ENCODE measurements around the gene NFIX. TPM values are rescaled to one million over a fixed set of nuclear protein-coding genes. Genes with fewer than 3 reads are reported as not detected.

NFIX gene
- total RNA-seq, 2 experiments from 2014 or later: 6.2 to 6.4 TPM

DNA sequence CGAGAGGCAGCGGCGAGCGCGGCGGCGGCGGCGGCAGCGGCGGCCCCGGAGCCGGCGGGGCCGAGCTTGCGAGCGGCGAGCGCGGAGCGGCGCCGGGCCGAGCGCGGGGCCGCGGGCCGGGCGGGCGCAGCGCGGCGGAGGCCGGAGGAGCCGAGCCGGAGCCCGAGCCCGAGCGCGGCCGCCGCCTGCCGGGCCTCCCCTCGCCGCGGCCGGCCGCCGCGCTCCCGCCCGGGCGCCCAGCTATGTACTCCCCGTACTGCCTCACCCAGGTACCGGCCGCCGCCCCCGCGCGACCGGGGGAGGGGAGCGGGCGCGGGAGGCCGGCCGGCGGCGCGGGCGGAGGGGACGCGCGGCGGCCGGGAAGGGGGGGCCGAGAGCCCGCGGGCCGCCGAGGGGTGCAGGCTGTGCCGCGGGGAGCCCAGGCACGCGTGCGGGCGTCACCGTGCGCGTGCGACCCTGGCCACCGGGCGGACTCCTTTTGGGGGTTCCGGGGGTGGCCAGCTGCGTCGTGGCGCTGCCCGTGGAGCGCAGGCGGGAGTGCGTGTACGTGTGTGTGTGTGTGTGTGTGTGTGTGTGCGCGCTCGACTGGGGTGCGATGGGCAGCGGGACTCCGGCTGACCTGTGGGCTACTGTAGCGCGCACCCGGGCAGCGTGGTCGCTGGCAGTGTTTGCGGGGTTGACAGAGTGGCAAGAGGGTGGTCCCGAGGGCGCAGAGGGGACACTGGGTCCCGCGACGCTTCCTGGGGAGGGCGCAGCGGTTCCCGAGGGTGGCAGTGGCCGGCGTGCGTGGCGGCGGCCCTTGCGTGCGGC lies 526 bp downstream of the NFIX start:
- CTCF ChIA-PET: no interaction called here
- no peak overlapping the region for H3K27ac Mint-ChIP-seq
- no peaks in the 10 kb centered on the region for H3K27me3 Mint-ChIP-seq (ENCODE audit: low read depth)
- H3K4me1 Mint-ChIP-seq (ENCODE audit: low read depth): peaks cover 9% of the 10 kb centered on the region
- H3K4me3 Mint-ChIP-seq: peak overlapping the region; percentile 86
- H3K9me3 Mint-ChIP-seq: no peaks in the 10 kb centered on the region
- no peak for DNase-seq
- peaks cover 3% of the 10 kb centered on the region for H3K36me3 Mint-ChIP-seq (ENCODE audit: low read depth)
- intact Hi-C loops (cut with micrococcal nuclease): loop anchor here (2.0 kb wide), 1 partner anchor 17 kb away; no protein-coding TSS in a partner anchor

DNA sequence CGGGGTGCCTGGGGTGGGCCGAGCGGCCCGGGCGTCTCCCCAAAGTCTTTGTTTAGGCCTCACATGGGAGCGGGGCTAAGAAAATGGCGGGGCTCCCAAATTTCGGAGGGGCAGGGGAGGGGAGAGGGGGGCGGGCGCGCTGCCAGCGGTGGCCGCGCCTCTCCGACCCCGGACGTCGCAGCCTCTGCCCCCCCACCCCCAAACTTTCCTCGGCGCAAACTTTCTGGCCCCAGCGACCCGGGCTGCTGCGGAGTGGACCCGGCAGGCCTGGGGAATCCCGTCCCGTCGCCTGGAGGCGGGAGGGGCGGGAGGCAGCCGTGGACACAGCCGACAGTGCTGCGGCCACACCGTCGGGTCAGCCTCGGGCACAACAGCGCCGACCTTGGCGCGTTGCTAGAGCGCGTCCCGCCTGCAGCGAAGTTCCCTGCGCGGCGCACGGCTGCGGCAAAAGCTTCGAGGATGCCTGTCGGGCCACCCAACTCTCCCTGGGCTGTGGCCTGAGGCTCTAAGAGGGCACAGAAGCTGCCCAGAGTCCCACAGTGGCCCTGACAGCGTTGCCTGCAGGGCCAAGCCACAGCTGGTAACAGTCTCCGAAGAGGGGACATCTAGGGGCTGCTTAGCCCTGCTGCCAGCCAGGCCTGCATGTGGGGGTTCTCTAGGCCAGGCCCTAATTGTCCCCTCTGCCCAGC lies 1.3 kb downstream of the NFIX start:
- intact Hi-C loops (cut with micrococcal nuclease): no loop called here
- Mint-ChIP-seq H3K27ac (peak overlapping the region; percentile 36), H3K9me3 (no peaks in the 10 kb centered on the region), H3K4me3 (peak overlapping the region; percentile 53), H3K36me3 (ENCODE audit: low read depth) (peaks cover 3% of the 10 kb centered on the region), H3K4me1 (ENCODE audit: low read depth) (peaks cover 9% of the 10 kb centered on the region), H3K27me3 (ENCODE audit: low read depth) (no peaks in the 10 kb centered on the region)
- DNase-seq: no peak
- CTCF ChIA-PET: no interaction called here

DNA sequence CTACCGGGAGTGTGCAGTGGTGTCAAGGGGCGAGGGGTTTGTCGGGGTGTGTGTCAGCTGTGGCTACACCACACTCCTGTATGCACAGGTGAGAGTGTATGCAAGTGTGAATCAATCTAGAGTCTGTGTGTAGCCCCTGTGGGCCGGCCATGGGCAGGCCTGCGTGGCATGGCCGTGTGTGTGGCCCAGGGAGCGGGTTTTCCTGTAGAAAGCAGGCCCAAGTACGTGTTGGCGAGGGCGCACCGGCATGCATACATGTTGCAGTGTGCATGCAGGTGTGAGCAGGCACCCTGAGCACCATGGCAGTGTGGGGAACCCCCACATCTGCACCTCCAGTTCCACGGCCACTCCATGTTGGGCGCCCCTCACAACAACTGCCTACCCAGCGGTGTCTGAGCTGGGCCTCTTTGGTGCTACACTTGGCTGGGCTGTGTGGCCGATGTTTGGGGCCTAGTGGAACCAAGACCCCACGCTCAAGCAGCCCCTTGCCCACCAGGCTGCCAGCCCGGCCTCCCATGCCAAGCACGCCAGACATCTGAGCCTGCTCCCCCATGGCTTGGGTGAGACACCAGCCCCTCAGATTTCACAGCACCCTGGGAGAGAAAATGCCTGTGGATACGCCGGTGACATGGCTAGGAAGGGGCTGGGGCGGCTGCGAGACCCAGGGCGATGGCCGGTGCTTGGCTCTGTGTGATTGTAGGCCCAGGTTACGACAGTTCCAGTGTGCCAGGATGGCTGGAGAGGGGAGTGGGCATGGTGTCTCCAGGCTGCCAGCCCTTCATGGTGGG lies 2.1 kb downstream of the NFIX start:
- DNase-seq: no peak
- CTCF ChIA-PET: interaction anchor here (0.6 kb wide), 1 partner anchor 16 kb away, joined by 6 read pairs; no protein-coding TSS in a partner anchor
- Mint-ChIP-seq H3K4me3 (peak overlapping the region; percentile 53), H3K9me3 (no peaks in the 10 kb centered on the region), H3K4me1 (ENCODE audit: low read depth) (peaks cover 9% of the 10 kb centered on the region), H3K27me3 (ENCODE audit: low read depth) (no peaks in the 10 kb centered on the region), H3K36me3 (ENCODE audit: low read depth) (peaks cover 3% of the 10 kb centered on the region), H3K27ac (peak overlapping the region; percentile 36)
- intact Hi-C loops (cut with micrococcal nuclease): no loop called here

DNA sequence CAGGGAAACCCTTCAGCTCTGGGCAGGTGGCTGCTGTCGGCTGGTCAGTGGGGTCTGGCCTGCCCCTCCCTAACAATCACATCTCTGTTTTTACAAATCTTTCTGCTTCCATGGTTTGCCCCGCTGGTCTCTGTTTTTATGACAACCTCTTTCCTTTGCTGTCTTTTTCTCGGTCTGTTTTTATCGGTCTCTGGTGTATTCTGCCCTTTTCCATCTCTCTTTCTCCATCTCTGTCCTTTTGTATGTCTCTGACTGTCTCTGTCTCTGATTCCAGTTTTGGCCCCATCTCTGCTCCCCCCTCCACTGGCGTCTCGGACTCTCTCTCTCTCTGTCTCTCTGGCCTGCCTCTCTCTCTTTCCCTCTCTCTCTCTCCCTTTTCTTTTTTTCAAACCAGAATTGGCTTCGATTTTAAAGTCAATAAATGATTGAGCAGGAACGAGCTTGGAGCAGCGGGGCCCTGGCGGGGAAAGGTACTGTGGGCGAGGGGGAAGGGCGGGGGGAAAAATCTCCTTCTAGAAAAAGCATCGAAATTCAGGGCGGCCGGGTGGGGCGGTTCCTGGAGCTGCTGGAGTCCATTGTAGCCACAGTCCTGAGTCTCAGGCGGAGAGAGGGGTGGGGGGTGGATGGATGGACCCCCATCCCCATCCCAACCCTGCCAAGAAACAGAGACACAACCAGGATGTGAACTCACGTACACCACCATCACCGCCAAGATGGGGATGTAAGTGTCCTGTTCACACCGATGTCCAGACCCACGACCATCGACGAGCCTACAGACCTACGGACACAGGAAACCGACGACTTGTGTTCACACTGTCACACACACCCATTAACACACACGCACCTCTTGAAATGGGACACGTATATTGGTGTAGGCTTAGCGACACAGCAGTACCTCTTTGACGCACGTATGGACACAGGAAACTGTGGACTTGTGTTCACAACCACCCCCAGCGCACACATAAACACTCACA lies 3.0 kb downstream of the NFIX start:
- DNase-seq: no peak
- Mint-ChIP-seq H3K4me3 (peak overlapping the region; percentile 28), H3K9me3 (no peaks in the 10 kb centered on the region), H3K4me1 (ENCODE audit: low read depth) (peaks cover 9% of the 10 kb centered on the region), H3K27me3 (ENCODE audit: low read depth) (no peaks in the 10 kb centered on the region), H3K27ac (no peak overlapping the region), H3K36me3 (ENCODE audit: low read depth) (peaks cover 3% of the 10 kb centered on the region)
- intact Hi-C loops (cut with micrococcal nuclease): no loop called here
- CTCF ChIA-PET: no interaction called here

DNA sequence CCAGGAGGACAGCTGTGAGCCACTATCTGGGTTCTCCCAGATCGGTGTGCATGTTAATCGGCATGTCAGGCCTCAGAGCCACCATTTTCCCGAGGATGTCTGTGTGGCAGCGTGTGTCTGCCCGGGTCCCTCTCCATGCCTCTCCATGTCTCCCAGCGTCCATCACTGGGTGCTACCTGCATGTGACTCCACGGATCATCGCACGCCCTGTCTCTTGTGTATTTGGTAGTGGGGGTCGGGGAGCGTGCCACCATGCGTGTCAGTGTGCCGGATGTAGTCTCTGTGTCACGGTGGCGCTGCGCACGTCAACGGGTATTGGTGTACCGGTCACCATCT lies 5.9 kb downstream of the NFIX start:
- DNase-seq: no peak
- H3K27ac Mint-ChIP-seq: no peak overlapping the region
- H3K4me3 Mint-ChIP-seq: no peak overlapping the region
- H3K4me1 Mint-ChIP-seq (ENCODE audit: low read depth): peaks cover 1% of the 10 kb centered on the region
- H3K27me3 Mint-ChIP-seq (ENCODE audit: low read depth): no peaks in the 10 kb centered on the region
- intact Hi-C loops (cut with micrococcal nuclease): no loop called here
- no peaks in the 10 kb centered on the region for H3K9me3 Mint-ChIP-seq
- CTCF ChIA-PET: interaction anchor here (1.2 kb wide), 1 partner anchor 28 kb away, joined by 3 read pairs; no protein-coding TSS in a partner anchor
- peaks cover 3% of the 10 kb centered on the region for H3K36me3 Mint-ChIP-seq (ENCODE audit: low read depth)

DNA sequence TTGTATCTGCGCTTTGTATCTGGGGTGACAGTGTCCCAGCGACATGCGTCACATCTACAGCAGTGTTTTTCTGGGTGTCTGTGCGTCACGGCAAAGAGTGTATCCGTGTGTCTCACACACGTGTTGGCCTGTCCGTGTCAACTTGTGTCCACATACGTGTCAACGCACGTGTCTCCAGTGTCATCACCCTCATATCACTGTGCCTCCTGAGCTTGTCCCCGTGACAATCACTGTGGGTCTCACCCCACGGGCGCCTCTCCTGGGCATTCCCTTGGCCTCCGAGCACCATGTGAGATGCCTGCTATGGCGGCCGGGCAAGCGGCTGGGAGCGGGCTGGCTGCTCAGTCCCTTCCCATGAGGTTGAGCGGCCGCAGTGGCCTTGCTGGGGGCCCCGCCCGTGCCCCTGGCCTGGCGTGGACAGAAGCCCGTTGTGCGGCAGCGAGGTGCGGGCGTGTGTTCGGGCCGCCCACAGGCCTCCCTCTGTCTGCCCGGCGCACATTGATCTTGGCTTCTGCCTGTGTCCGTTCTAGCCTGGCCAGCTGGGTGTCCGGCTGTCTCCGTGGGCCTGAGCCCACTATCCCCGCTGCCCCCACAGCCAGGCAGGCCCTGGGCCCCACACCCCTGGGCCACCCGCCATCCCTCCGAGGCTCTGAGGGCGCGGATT lies 6.4 kb downstream of the NFIX start:
- peaks cover 1% of the 10 kb centered on the region for H3K4me1 Mint-ChIP-seq (ENCODE audit: low read depth)
- no peak overlapping the region for H3K4me3 Mint-ChIP-seq
- no peak for DNase-seq
- CTCF ChIA-PET: interaction anchor here (1.2 kb wide), 1 partner anchor 28 kb away, joined by 3 read pairs; no protein-coding TSS in a partner anchor
- peaks cover 3% of the 10 kb centered on the region for H3K36me3 Mint-ChIP-seq (ENCODE audit: low read depth)
- no peaks in the 10 kb centered on the region for H3K9me3 Mint-ChIP-seq
- no peak overlapping the region for H3K27ac Mint-ChIP-seq
- intact Hi-C loops (cut with micrococcal nuclease): no loop called here
- no peaks in the 10 kb centered on the region for H3K27me3 Mint-ChIP-seq (ENCODE audit: low read depth)

DNA sequence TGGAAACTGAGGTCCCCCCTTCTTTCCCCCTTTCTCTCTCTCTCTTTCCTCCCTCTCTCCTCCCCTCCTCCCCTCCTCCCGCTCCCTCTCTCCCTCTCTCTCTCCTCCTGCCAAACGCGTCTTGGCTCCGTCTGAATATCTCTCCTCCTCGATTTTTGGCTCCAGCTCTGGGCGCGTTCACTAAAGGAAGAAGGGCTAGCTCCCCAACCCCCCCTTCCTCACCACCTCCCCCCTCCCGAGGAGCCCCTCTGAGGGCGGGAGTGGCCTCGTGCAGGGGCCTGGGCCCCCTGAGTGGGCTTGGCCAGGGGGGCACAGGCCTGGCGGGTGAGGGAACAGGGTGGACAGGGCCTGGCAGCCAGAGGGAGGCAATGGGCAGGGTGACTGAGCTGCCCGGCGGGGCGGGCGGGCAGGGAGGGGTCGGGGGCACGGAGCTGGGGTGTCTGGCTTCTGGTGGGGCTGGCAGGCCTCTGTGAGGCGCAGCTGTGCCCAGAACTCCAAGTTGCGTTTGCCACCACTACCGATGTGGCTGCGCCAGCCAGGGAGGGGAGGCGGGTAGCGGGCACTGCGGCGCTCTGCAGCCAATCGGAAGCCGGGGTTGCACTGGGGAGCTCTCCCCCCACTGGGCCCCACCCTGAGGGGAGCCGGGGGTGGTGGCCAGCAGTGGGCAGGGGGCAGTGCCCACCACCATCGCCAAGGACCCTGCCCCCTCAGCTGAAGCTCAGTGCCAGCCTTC lies 7.1 kb downstream of the NFIX start:
- CTCF ChIA-PET: no interaction called here
- intact Hi-C loops (cut with micrococcal nuclease): no loop called here

DNA sequence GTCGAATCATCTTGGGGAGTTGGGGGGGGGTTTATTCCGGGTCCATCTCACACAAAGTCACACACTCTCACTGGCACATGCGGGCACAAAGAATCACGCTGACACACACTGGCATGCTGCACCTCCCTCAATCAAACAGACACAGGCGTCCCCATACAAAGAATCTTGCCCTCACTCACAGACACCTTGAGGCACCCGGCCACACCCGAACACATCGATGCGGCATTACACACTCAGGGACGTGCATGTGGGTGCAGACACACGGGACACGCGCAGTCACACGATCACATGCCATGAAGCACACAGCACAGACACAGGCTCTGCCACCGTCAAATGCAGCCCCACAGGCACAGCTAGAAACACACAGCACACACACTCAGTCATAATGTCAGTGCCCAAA lies 7.8 kb downstream of the NFIX start:
- CTCF ChIA-PET: no interaction called here
- peaks cover 3% of the 10 kb centered on the region for H3K36me3 Mint-ChIP-seq (ENCODE audit: low read depth)
- H3K4me1 Mint-ChIP-seq (ENCODE audit: low read depth): no peaks in the 10 kb centered on the region
- DNase-seq: no peak
- H3K9me3 Mint-ChIP-seq: no peaks in the 10 kb centered on the region
- intact Hi-C loops (cut with micrococcal nuclease): no loop called here
- H3K4me3 Mint-ChIP-seq: no peak overlapping the region
- H3K27me3 Mint-ChIP-seq (ENCODE audit: low read depth): no peaks in the 10 kb centered on the region
- H3K27ac Mint-ChIP-seq: no peak overlapping the region

More for the DNA sequence above, 7.1 kb downstream of the NFIX start:
- Mint-ChIP-seq H3K27me3 (ENCODE audit: low read depth) (no peaks in the 10 kb centered on the region), H3K4me3 (no peak overlapping the region), H3K4me1 (ENCODE audit: low read depth) (no peaks in the 10 kb centered on the region), H3K9me3 (no peaks in the 10 kb centered on the region), H3K27ac (no peak overlapping the region), H3K36me3 (ENCODE audit: low read depth) (peaks cover 3% of the 10 kb centered on the region)
- no peak for DNase-seq

DNA sequence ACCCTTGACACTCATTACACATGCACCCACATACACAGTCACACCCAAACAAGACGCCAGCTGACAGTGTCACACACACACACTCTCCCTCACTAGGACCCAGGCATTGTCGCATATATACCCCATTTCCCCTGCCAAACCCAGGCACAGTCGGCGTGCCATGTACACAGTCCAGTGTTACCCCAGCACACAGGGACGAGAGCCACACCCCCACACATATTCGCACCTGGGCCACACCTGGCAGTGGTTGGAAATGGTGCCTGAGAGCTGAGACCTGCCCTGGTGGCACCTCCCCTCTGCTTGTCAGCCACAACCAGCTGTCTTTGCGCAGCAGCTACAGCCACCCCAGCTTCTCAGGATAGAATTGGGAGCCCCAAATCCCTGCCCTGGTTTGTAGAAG lies 9.0 kb downstream of the NFIX start:
- intact Hi-C loops (cut with micrococcal nuclease): no loop called here
- H3K36me3 Mint-ChIP-seq (ENCODE audit: low read depth): no peaks in the 10 kb centered on the region
- H3K4me3 Mint-ChIP-seq: no peak overlapping the region
- no peak overlapping the region for H3K27ac Mint-ChIP-seq
- no peaks in the 10 kb centered on the region for H3K9me3 Mint-ChIP-seq
- no peak for DNase-seq
- H3K27me3 Mint-ChIP-seq (ENCODE audit: low read depth): peaks cover 2% of the 10 kb centered on the region
- CTCF ChIA-PET: interaction anchor here (1.8 to 2.5 kb wide), 2 partner anchors 29 to 39 kb away, joined by 6 read pairs; no protein-coding TSS in a partner anchor
- no peaks in the 10 kb centered on the region for H3K4me1 Mint-ChIP-seq (ENCODE audit: low read depth)

DNA sequence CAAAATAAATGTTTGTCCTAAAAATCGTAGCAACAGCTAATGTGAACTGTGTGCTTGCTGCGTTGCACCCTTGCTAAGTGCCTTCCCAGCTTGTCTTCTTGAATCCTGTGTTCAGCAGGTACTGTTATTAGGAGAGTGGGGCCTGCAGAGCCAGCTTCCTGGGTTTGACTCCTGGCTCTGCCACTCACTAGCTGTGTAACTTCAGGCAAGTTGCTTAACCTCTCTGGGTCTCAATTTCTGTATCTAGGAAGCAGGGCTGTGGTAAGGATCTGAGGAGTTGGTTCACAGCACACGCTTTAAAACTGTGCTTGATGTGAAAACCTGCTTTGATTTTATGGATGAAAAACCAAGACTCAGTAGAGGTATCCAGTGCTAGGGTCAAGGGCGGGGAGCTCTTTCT lies 10.0 kb downstream of the NFIX start:
- H3K9me3 Mint-ChIP-seq: no peaks in the 10 kb centered on the region
- no peaks in the 10 kb centered on the region for H3K36me3 Mint-ChIP-seq (ENCODE audit: low read depth)

More for the DNA sequence above, 10.0 kb downstream of the NFIX start:
- peaks cover 6% of the 10 kb centered on the region for H3K27me3 Mint-ChIP-seq (ENCODE audit: low read depth)
- DNase-seq: no peak
- H3K4me1 Mint-ChIP-seq (ENCODE audit: low read depth): no peaks in the 10 kb centered on the region
- no peak overlapping the region for H3K4me3 Mint-ChIP-seq
- intact Hi-C loops (cut with micrococcal nuclease): no loop called here
- CTCF ChIA-PET: interaction anchor here (1.1 to 2.7 kb wide), 6 partner anchors 28 to 89 kb away, joined by 3 to 16 read pairs (median 6); no protein-coding TSS in a partner anchor
- no peak overlapping the region for H3K27ac Mint-ChIP-seq
